MM.1S (cell line): ENCODE measurements around the gene C19orf81.
"Not testable (repeated sequence)": the region's sequence is repeated elsewhere in the genome, so short reads cannot be mapped to it uniquely, and the experiment has no call there.

Source experiments
- DNase-seq: peaks from one replicate; pipeline ENCODE4 v3.0.0-alpha.2; 2015
- H2AFZ ChIP-seq: fragments of 300-600 bp; sonication (generic); 2 replicates; pipeline ENCODE4 v1.6.0; 2016; ENCODE audit warnings: antibody characterized with exemption, low read length
- H3F3A ChIP-seq: fragments of 300-600 bp; sonication (generic); 2 replicates; pipeline ENCODE4 v1.6.1; 2016; ENCODE audit warnings: mild to moderate bottlenecking, antibody characterized with exemption, low read length, moderate library complexity, mixed read lengths; ENCODE audit not compliant: insufficient read depth
- H3K27ac ChIP-seq: fragments of 300-600 bp; sonication (generic); 2 replicates; pipeline ENCODE4 v1.5.1; 2016; ENCODE audit warnings: mild to moderate bottlenecking, low read length
- H3K27me3 ChIP-seq: fragments of 300-600 bp; sonication (generic); replicated peaks from 2 replicates; pipeline ENCODE4 v1.6.0; 2016; ENCODE audit warnings: low read length; ENCODE audit not compliant: insufficient read depth
- H3K36me3 ChIP-seq: fragments of 300-600 bp; sonication (generic); replicated peaks from 2 replicates; pipeline ENCODE4 v1.6.1; 2016; ENCODE audit warnings: mild to moderate bottlenecking, low read length, mixed read lengths; ENCODE audit not compliant: insufficient read depth
- H3K4me1 ChIP-seq: fragments of 300-600 bp; sonication (generic); 2 replicates; pipeline ENCODE4 v1.6.1; 2016; ENCODE audit warnings: low read length, mixed read lengths
- H3K4me2 ChIP-seq: fragments of 300-600 bp; sonication (generic); 2 replicates; pipeline ENCODE4 v1.6.0; 2016; ENCODE audit warnings: low read depth, low read length
- H3K4me3 ChIP-seq: fragments of 300-600 bp; sonication (generic); 2 replicates; pipeline ENCODE4 v1.5.1; 2016; ENCODE audit warnings: low read length, mixed read lengths
- H3K79me2 ChIP-seq: fragments of 300-600 bp; sonication (generic); 2 replicates; pipeline ENCODE4 v1.6.1; 2016; ENCODE audit warnings: mixed run types, low read length, mixed read lengths
- H3K9ac ChIP-seq: fragments of 300-600 bp; sonication (generic); 2 replicates; pipeline ENCODE4 v1.6.1; 2016; ENCODE audit warnings: low read length, mixed read lengths
- H3K9me2 ChIP-seq: fragments of 300-600 bp; sonication (generic); replicated peaks from 2 replicates; pipeline ENCODE4 v1.6.1; 2016; ENCODE audit warnings: mild to moderate bottlenecking, low read length, mixed read lengths; ENCODE audit not compliant: insufficient read depth
- H3K9me3 ChIP-seq: fragments of 300-600 bp; sonication (generic); replicated peaks from 2 replicates; pipeline ENCODE4 v1.6.1; 2016; ENCODE audit warnings: mild to moderate bottlenecking, low read length, mixed read lengths; ENCODE audit not compliant: insufficient read depth
- H4K20me1 ChIP-seq: fragments of 300-600 bp; sonication (generic); 2 replicates; pipeline ENCODE4 v1.6.1; 2016; ENCODE audit warnings: mild to moderate bottlenecking, low read length, moderate library complexity, mixed read lengths; ENCODE audit not compliant: insufficient read depth
- EZH2 ChIP-seq: fragments of 300-600 bp; sonication (generic); optimal IDR thresholded peaks from 2 replicates; pipeline ENCODE3; 2017; ENCODE audit warnings: low read depth, mild to moderate bottlenecking, antibody characterized with exemption, low read length, mixed read lengths
- EZH2phosphoT487 ChIP-seq: fragments of 300-600 bp; sonication (generic); IDR thresholded peaks from 2 replicates; pipeline ENCODE4 v1.6.1; 2018; ENCODE audit warnings: antibody characterized with exemption, low read length
- TF ChIP-seq, protein P1 (sequence below): fragments of 300-600 bp; sonication (generic); IDR thresholded peaks from 2 replicates; pipeline ENCODE4 v1.5.1; 2016; ENCODE audit warnings: antibody characterized with exemption, low read length, mixed read lengths

The C19orf81 gene

DNA sequence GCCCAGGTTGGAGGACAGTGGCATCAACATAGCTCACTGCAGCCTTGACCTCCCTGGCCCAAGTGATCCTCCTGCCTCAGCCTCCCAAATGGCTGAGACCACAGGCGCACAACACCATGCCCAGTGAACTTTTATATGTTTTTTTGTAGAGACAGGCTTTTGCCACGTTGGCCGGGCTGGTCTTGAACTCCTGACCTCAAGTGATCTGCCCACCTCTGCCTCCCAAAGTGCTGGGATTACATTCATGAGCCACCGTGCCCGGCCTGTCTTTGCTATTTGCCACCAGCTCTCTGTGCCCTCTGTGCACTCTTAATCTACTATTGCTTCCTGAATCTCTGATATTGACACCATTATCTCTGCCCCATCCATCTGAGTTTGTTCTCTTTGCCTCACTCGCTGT lies 46.7 kb upstream of the C19orf81 start:
- Histone ChIP-seq H3K9ac (no peak overlapping the region), H3K9me2 (no peaks in the 10 kb centered on the region), H3K4me2 (no peak overlapping the region), H2AFZ (no peak overlapping the region), H3F3A (no peaks in the 10 kb centered on the region), H3K27ac (no peak overlapping the region), H4K20me1 (no peaks in the 10 kb centered on the region), H3K4me1 (no peaks in the 10 kb centered on the region), H3K36me3 (no peaks in the 10 kb centered on the region), H3K79me2 (no peaks in the 10 kb centered on the region), H3K9me3 (no peaks in the 10 kb centered on the region), H3K27me3 (peaks cover 45% of the 10 kb centered on the region), H3K4me3 (no peak overlapping the region)
- no peak for DNase-seq
- TF ChIP-seq EZH2phosphoT487 (no peak), EZH2 (no peak)
- TF ChIP-seq, protein P1, sequence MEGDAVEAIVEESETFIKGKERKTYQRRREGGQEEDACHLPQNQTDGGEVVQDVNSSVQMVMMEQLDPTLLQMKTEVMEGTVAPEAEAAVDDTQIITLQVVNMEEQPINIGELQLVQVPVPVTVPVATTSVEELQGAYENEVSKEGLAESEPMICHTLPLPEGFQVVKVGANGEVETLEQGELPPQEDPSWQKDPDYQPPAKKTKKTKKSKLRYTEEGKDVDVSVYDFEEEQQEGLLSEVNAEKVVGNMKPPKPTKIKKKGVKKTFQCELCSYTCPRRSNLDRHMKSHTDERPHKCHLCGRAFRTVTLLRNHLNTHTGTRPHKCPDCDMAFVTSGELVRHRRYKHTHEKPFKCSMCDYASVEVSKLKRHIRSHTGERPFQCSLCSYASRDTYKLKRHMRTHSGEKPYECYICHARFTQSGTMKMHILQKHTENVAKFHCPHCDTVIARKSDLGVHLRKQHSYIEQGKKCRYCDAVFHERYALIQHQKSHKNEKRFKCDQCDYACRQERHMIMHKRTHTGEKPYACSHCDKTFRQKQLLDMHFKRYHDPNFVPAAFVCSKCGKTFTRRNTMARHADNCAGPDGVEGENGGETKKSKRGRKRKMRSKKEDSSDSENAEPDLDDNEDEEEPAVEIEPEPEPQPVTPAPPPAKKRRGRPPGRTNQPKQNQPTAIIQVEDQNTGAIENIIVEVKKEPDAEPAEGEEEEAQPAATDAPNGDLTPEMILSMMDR = no peak

DNA sequence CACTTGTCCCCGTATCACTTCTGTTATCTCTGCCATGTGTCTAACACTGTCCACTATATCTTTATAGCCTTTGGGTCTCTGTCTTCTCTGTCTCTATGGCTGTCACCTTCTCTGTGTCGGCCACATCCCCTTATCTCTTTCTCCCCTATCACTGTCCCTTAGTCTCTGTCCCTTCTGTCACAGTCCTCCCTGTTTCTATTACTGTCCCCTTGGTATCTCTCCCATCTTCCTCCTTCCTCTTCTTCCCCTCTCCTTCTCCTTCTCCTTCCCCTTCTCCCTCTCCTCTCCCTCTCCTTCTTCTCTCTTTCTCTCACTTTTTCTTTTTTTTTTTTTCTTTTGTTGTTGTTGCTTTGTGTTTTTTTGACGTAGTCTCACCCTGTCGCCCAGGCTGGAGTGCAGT lies 46.3 kb upstream of the C19orf81 start:
- TF ChIP-seq, protein P1 = no peak
- TF ChIP-seq EZH2 (no peak), EZH2phosphoT487 (no peak)
- Histone ChIP-seq H3K79me2 (no peaks in the 10 kb centered on the region), H3K9ac (no peak overlapping the region), H3K4me1 (no peaks in the 10 kb centered on the region), H2AFZ (no peak overlapping the region), H3K9me3 (no peaks in the 10 kb centered on the region), H3K27ac (no peak overlapping the region), H3K27me3 (peaks cover 41% of the 10 kb centered on the region), H3K9me2 (no peaks in the 10 kb centered on the region), H3K4me2 (no peak overlapping the region), H3F3A (no peaks in the 10 kb centered on the region), H3K4me3 (no peak overlapping the region), H3K36me3 (no peaks in the 10 kb centered on the region), H4K20me1 (no peaks in the 10 kb centered on the region)
- no peak for DNase-seq

DNA sequence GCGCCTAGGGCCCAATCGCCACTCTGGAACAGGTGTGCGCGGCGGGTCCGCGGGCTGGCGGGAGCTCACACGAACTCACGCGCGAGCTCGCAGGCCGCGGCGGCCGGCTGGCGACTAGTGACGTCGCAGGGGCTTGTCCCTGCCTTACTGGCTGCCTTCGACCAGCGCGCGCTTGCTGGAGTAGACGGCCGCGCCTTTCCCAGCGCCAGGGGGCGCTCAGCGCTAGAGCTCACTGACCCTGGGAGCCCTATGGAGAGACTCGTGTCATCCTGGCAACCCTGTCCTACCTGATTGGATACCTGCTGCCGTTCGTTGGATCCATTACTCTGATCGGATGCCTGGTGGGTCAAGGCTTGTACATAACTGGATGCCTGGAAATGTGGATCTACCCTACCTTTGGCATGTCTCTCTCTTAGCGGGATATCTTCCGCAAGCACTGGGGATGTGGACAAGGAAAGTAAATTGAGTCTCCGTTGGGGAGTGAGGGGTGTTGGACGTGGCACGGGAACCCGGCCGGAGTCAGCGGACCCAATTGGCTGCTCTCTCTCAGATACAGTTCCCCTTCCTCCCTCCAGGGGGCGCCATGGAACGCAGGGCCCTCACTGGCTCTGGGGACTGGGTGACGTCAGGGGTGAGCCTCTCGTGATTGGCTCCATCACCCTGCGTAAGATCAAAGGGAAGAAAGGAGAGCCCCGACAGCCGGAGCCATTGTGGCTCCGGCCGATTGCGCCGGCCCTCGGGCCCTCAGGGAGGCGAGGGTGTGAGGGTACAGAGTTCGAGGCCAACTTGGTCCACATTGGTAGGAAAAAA lies 44.8 kb upstream of the C19orf81 start:
- not testable (repeated sequence) for H3K4me2 ChIP-seq, H3K36me3 ChIP-seq, H3K4me1 ChIP-seq, H3K27ac ChIP-seq, H3K9me2 ChIP-seq, H3F3A ChIP-seq, H3K9me3 ChIP-seq, H3K9ac ChIP-seq, DNase-seq, H2AFZ ChIP-seq, H3K79me2 ChIP-seq, H4K20me1 ChIP-seq, H3K4me3 ChIP-seq
- H3K27me3 ChIP-seq = peaks cover 30% of the 10 kb centered on the region

DNA sequence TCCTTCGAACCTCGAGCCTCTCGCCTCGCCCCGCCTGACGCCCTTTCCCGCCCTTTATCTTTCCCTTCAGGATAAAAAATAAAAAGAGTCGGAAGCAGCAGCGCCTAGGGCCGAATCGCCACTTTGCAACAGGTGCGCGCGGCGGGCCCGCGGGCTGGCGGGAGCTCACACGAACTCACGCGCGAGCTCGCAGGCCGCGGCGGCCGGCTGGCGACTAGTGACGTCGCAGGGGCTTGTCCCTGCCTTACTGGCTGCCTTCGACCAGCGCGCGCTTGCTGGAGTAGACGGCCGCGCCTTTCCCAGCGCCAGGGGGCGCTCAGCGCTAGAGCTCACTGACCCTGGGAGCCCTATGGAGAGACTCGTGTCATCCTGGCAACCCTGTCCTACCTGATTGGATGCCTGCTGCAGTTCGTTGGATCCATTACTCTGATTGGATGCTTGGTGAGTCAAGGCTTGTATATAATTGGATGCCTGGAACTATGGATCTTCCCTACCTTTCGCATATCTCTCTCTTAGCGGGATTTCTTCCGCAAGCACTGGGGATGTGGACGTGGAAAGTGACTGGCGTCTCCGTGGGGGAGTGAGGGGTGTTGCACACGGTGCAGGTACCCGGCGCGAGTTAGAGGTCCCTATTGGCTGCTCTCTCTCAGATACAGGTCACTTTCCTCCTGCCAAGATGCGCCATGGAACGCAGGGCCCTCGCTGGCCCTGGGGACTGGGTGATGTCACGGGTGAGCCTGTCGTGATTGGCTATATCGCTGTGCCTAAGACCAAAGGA lies 43.0 kb upstream of the C19orf81 start:
- H3K4me1 ChIP-seq, H2AFZ ChIP-seq, H3K9me2 ChIP-seq, H3K9ac ChIP-seq, H3K27ac ChIP-seq, H4K20me1 ChIP-seq, H3K79me2 ChIP-seq, H3K4me2 ChIP-seq, H3K4me3 ChIP-seq, DNase-seq, H3F3A ChIP-seq, H3K9me3 ChIP-seq, H3K36me3 ChIP-seq: not testable (repeated sequence)
- peaks cover 12% of the 10 kb centered on the region for H3K27me3 ChIP-seq
